HG03039 (cell line): ENCODE measurements around the gene MAPRE2.
A peak's percentile ranks its signal among the peaks of the same experiment; 100 is the strongest.

ENCODE experiments used
- ATAC-seq: cut with Tn5 transposase; IDR thresholded peaks from one replicate; pipeline ENCODE4 v1.9.1; 2021; ENCODE audit warnings: mild to moderate bottlenecking, moderate library complexity; ENCODE audit not compliant: unreplicated experiment

The MAPRE2 gene

DNA sequence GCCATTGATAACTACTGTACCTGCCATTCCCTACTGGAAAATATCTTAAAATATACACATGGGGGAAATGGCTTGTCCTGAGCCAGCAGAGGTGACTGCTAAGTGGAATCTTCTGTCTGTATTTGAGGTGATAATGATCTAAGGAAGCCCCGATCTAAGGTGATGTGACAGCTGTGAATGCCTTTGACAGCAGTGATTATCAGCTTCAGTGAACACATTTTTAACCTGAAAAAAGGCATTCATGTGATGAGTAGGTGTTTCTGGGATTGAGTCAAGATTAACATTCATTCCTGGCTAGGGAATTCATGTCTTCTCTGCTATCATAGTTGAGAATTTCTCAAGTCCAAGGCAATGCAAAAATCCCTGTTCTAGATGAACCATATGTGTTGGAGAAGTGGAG lies 9.1 kb upstream of the MAPRE2 start:
- ATAC-seq = no peak

GRCh38 chr18:35038029-35038428 lies 3.2 kb upstream of the MAPRE2 start:
- ATAC-seq = no peak

GRCh38 chr18:35038881-35039491 lies 2.2 kb upstream of the MAPRE2 start:
- ATAC-seq = peak; percentile 37

- no peak for ATAC-seq
Measured at GRCh38 chr18:35040638-35040987, 600 bp upstream of the MAPRE2 start.

GRCh38 chr18:35041815-35042387 lies 688 bp downstream of the MAPRE2 start:
- no peak for ATAC-seq

GRCh38 chr18:35042389-35043071 lies 1.3 kb downstream of the MAPRE2 start:
- no peak for ATAC-seq

DNA sequence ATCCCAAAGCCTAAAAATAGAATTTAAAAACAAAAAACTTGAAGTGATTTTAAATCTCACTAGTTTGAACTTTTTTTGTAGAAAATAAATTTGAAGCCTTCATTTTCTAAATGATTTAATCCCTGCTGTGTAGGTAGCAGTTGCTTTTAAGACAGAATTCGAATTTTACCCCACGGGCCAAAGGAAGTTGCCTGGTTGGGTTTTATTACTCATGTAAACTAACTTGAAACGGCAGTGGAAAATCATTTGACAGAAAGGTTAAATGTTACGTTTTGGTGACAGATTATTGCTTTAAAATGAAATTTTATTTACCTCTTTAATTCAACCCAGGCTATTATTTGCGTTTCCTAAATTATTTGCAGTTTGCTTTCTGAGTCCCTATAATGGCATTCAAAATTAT lies 2.0 kb downstream of the MAPRE2 start:
- no peak for ATAC-seq

- no peak for ATAC-seq
Measured at GRCh38 chr18:35045121-35045520, 3.9 kb downstream of the MAPRE2 start.

DNA sequence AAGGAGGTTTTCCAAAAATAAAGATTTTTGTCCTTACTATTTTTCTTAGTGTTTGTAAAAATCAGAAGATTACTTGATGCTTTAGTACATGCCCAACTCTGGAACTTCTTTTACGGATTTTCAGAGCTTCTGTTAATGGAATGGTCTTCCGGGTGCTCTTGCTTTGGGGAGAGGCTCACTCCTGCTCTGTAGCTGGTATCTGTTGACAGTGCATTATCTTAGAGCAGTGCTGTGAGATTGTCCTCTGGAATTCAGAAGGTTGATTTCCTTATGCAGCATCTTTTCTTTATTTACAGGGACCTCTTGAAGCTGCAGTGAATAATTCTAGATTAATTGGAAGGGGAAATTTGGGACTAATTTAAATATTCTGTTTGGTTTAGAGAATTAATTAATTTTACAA lies 4.6 kb downstream of the MAPRE2 start:
- ATAC-seq = no peak

DNA sequence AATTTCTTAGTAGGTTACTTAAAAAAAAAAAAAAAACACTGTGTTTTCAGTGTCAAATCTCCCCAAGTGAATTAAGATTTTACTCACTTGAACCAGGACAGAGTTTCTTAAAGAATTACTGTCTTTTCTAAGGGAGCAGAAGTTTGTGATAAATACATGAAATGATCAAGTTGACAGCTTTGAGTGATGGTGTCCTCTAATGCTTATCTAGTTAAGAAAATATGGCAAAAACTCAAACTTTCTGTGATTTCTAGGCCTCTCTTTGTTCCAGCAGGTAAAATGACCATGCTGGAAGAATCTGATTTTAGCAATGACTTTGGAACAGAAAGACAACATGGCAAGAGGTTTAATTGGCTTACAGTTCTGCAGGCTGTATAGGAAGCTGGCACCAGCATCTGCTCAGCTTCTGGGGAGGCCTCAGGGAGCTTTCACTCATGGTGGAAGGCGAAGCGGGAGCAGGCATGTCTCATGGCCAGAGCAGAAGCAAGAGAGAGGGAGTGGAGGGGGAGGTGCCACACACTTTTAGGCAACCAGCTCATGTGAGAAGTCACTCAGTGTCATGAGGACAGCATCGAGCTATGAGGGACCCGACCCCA lies 6.6 kb downstream of the MAPRE2 start:
- no peak for ATAC-seq

DNA sequence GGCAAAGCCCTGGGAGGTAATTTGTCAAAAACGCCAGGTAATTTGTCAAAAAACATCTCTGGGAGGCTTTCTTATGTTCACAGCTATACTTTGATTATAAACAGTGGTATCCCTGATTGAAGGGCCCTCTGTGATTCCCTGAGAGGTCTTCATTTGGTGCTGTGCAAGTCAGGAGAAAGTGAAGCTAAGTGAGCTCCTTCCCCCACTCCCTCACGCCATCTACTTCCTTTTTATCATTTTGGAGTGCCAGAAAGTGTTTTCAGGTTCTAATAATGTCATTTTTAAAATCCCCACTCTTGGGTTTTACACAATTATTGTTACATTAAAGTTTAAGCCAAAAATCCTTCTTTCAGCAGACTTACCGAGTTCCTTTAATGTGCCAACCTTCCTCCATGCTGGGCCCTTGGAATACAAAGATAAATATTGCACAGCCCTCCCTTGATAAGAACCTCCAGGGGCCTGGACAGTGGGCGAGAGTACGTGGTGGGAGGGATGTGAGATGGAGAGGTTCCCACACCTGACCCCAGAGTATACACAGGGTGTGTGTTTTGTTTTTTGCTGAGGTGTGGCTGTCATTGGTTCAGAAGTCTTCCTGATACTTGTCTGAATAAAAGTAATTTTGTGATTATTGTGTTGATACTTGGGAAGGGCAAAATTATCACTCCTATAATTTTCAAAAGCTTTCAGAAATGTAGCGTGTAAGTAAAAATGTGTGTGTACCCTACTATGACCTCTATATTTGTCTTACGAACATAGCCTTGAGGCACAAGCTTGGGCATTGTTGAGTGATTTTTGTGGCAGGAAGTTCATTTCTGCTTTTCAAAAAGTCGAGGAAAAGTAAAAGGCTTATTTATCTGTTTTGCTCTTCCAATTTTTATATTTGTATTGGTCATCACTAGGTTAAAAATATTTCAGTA lies 8.2 kb downstream of the MAPRE2 start:
- ATAC-seq = no peak

GRCh38 chr18:35050028-35050546 lies 8.9 kb downstream of the MAPRE2 start:
- ATAC-seq = no peak

DNA sequence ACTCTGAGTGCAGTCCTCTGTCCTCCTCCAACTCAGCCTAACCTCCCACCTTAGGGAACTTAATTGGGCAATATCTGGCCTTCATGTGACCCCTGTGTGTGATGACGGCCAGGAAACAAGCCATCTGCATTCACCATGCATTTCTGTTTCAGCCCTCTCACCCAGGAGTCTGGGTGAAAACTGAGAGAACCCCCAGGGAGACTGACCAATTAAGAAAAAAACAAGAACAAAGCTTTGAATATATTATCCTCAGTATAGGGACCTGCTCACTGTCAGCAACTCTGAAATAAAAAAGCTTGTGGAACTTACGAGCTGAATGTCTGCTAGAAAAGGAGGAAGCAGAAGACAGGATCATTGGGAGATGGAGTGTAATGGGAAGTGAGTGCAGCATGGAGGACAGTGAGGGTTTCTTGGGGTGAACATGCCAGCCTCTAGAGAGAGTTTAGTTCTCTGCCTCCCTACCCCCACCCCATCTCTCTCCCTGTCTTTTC lies 9.5 kb downstream of the MAPRE2 start:
- ATAC-seq = no peak

- ATAC-seq = no peak
Measured at GRCh38 chr18:35051641-35052377, 10.6 kb downstream of the MAPRE2 start.

- no peak for ATAC-seq
Measured at GRCh38 chr18:35054401-35054800, 13.2 kb downstream of the MAPRE2 start.

GRCh38 chr18:35055105-35055504 lies 13.9 kb downstream of the MAPRE2 start:
- ATAC-seq = no peak

DNA sequence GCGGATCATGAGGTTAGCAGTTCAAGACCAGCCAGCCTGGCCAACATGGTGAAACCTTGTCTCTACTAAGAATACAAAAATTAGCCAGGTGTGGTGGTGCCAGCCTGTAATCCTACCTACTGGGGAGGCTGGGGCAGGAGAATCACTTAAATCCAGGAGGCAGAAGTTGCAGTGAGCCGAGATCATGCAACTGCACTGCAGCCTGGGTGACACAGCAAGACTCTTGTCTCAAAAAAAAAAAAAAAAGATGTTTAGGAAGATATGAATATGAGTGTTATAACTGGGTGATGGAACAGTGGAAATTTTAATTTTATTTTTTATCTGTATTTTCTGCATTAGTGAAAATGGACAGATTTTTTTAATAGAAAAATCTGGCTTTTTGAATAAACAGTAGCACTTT lies 14.5 kb downstream of the MAPRE2 start:
- ATAC-seq = no peak

DNA sequence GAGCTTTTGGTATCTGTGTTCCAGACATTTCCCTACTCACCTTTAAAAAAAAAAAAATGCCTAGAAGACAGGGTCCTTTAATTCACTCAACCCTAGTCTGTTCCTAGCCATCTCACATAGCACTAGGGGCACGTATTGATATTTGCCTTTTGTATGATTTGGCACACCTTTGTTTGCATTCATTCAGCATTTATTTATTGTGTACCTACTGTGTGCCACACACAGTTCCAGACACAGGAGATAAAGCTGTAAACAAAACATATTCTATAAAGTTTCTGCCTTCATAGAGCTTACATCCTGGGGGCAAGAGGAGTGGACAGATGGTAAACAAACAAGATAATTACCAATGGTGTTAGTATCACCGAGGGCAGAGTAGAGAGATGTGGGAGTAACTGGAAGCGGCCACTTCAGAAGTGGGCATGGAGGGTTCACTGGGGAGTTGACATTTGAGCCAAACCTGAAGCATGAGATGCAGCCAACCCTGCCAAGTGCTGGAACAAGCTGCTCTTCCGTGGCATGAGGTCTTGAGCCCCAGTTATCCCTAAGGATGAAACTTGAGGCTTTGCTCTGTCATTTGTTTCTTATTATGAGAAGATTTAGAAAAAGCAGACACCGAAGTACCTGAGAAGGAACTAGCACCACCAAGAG lies 18.2 kb downstream of the MAPRE2 start:
- no peak for ATAC-seq

DNA sequence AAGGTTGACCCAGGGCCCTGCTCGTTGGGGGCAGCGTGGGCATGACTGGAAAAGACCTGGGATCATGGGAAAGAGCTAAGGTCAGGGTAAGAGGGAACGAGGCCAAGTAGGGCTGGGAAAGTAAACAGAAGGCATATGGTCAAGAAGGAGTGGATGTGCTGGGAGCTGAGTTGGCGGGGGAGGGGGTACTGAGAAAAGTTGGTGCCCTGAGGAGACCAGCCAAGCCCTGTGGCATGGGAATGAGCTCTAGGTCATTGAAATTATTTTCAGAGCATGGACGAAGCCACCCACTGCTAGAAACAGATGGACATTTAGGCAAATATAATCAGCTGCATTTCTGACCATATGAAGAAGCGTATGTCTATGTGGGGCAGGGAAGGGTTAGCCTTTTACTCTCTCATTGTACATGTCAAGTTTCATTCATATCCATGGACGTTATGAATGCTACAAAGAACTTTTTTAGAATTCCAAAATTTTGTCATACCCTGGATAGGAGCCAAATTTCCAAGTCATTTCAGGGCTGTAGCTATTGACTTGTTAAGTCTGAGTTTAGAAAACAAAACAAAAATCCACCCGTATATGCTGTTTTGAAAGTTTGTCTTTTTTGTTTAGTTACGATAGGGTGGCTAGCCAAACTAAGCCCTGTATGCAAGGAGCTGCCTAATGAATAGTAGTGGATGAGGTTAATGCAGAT lies 19.1 kb downstream of the MAPRE2 start:
- ATAC-seq = no peak
